OCI-LY7 (cell line): ENCODE results near the gene COX4I1.

ENCODE experiments used
- CTCF ChIP-seq: fragments of 200-600 bp; sonication (generic); conservative IDR thresholded peaks from 2 replicates; pipeline ENCODE4 v1.5.1; 2014; ENCODE audit warnings: mild to moderate bottlenecking, antibody characterized with exemption, low read length, moderate library complexity, mixed read lengths
- EZH2phosphoT487 ChIP-seq: fragments of 200-600 bp; sonication (generic); IDR thresholded peaks from 2 replicates; pipeline ENCODE4 v1.6.1; 2018; ENCODE audit warnings: low read depth, borderline replicate concordance, mild to moderate bottlenecking, mixed run types, antibody characterized with exemption, low read length, moderate library complexity, mixed read lengths

- TF ChIP-seq CTCF (no peak), EZH2phosphoT487 (no peak)
Measured at GRCh38 chr16:85808926-85809325, 9.4 kb downstream of the COX4I1 start.
